H9 (cell line): ENCODE measurements around the gene ANKRD13B. TPM values are rescaled to one million over a fixed set of nuclear protein-coding genes. Genes with fewer than 3 reads are reported as not detected.

Source experiments
- DNase-seq: peaks from one replicate; pipeline ENCODE4 v3.0.0-alpha.2; 2017
- H2AFZ ChIP-seq: one replicate; pipeline ENCODE4 v1.6.1; 2013; ENCODE audit warnings: mild to moderate bottlenecking, low read length, control low read depth, moderate library complexity
- H2AK5ac ChIP-seq: 2 replicates; pipeline ENCODE4 v1.6.1; 2013; ENCODE audit warnings: low read length, control low read depth, mixed read lengths; ENCODE audit not compliant: insufficient read length
- H2BK120ac ChIP-seq: one replicate; pipeline ENCODE4 v1.6.1; 2013; ENCODE audit warnings: low read depth, mild to moderate bottlenecking, low read length, control low read depth, inconsistent platforms; ENCODE audit not compliant: poor library complexity, severe bottlenecking
- H2BK12ac ChIP-seq: 2 replicates; pipeline ENCODE4 v1.6.1; 2013; ENCODE audit warnings: low read length, control low read depth, mixed read lengths, low read depth; ENCODE audit not compliant: insufficient read length
- H2BK15ac ChIP-seq: 2 replicates; pipeline ENCODE4 v1.6.1; 2013; ENCODE audit warnings: low read depth, low read length, control low read depth
- H2BK20ac ChIP-seq: one replicate; pipeline ENCODE4 v1.6.1; 2013; ENCODE audit warnings: low read depth, mild to moderate bottlenecking, low read length, control low read depth, inconsistent platforms; ENCODE audit not compliant: poor library complexity, severe bottlenecking
- H2BK5ac ChIP-seq: 2 replicates; pipeline ENCODE4 v1.6.1; 2013; ENCODE audit warnings: low read length, control low read depth, mixed read lengths; ENCODE audit not compliant: insufficient read length
- H3K14ac ChIP-seq: 2 replicates; pipeline ENCODE4 v1.6.1; 2013; ENCODE audit warnings: low read length, control low read depth; ENCODE audit not compliant: insufficient read depth
- H3K18ac ChIP-seq: 2 replicates; pipeline ENCODE4 v1.6.1; 2013; ENCODE audit warnings: low read depth, mild to moderate bottlenecking, mixed read lengths, low read length, control low read depth; ENCODE audit not compliant: insufficient read length
- H3K23ac ChIP-seq: 2 replicates; pipeline ENCODE4 v1.6.1; 2013; ENCODE audit warnings: low read length, control low read depth, mixed read lengths, low read depth; ENCODE audit not compliant: insufficient read length
- H3K23me2 ChIP-seq: 2 replicates; pipeline ENCODE4 v1.6.1; 2013; ENCODE audit warnings: low read depth, mild to moderate bottlenecking, mixed read lengths, low read length, control low read depth; ENCODE audit not compliant: insufficient read length, poor library complexity, severe bottlenecking
- H3K27ac ChIP-seq: 2 replicates; pipeline ENCODE4 v1.5.1; 2013; ENCODE audit warnings: low read length, control low read depth, mixed read lengths, low read depth; ENCODE audit not compliant: insufficient read length
- H3K27me3 ChIP-seq: 2 replicates; pipeline ENCODE4 v1.6.1; 2013; ENCODE audit warnings: low read length, control low read depth, inconsistent platforms; ENCODE audit not compliant: insufficient read depth
- H3K4ac ChIP-seq: 2 replicates; pipeline ENCODE4 v1.6.1; 2013; ENCODE audit warnings: low read depth, mild to moderate bottlenecking, control low read depth, inconsistent platforms, low read length, moderate library complexity
- H3K4me1 ChIP-seq: 2 replicates; pipeline ENCODE4 v1.6.1; 2013; ENCODE audit warnings: low read length, control low read depth, inconsistent platforms; ENCODE audit not compliant: insufficient read depth
- H3K4me2 ChIP-seq: 2 replicates; pipeline ENCODE4 v1.6.1; 2013; ENCODE audit warnings: low read length, control low read depth, mixed read lengths; ENCODE audit not compliant: insufficient read length, insufficient read depth
- H3K56ac ChIP-seq: 2 replicates; pipeline ENCODE4 v1.6.1; 2013; ENCODE audit warnings: low read depth, mild to moderate bottlenecking, mixed read lengths, low read length, control low read depth; ENCODE audit not compliant: insufficient read length
- H3K79me1 ChIP-seq: 2 replicates; pipeline ENCODE4 v1.6.1; 2013; ENCODE audit warnings: low read depth, mild to moderate bottlenecking, moderate library complexity, low read length, control low read depth, inconsistent platforms; ENCODE audit not compliant: insufficient read depth, poor library complexity, severe bottlenecking
- H3K79me2 ChIP-seq: 2 replicates; pipeline ENCODE4 v1.6.1; 2013; ENCODE audit warnings: low read length, control low read depth, inconsistent platforms; ENCODE audit not compliant: insufficient read depth
- H3K9ac ChIP-seq: 2 replicates; pipeline ENCODE4 v1.6.1; 2013; ENCODE audit warnings: low read length, control low read depth, mixed read lengths; ENCODE audit not compliant: insufficient read length; ENCODE audit errors: extremely low read depth
- H3K9me3 ChIP-seq: one replicate; pipeline ENCODE4 v1.6.1; 2013; ENCODE audit warnings: low read depth, low read length, inconsistent platforms; ENCODE audit not compliant: control insufficient read depth
- H3T11ph ChIP-seq: one replicate; pipeline ENCODE4 v1.6.1; 2013; ENCODE audit warnings: mild to moderate bottlenecking, low read length, control low read depth, inconsistent platforms
- H4K20me1 ChIP-seq: one replicate; pipeline ENCODE4 v1.6.1; 2013; ENCODE audit not compliant: control insufficient read depth, insufficient read length, insufficient read depth
- H4K5ac ChIP-seq: 2 replicates; pipeline ENCODE4 v1.6.1; 2013; ENCODE audit warnings: low read depth, mild to moderate bottlenecking, mixed read lengths, low read length, control low read depth; ENCODE audit not compliant: insufficient read length
- H4K8ac ChIP-seq: replicated peaks from 2 replicates; pipeline ENCODE4 v1.6.1; 2013; ENCODE audit warnings: low read length, control low read depth, mixed read lengths, low read depth; ENCODE audit not compliant: insufficient read length
- H4K91ac ChIP-seq: 2 replicates; pipeline ENCODE4 v1.6.1; 2013; ENCODE audit warnings: low read depth, mild to moderate bottlenecking, moderate library complexity, mixed read lengths, low read length, control low read depth; ENCODE audit not compliant: insufficient read length
- H3K27ac Mint-ChIP-seq, 3 experiments: 2 replicates in 2 of 3; 3 replicates in 1 of 3; pipeline ENCODE4 v1.8.0; 2020 to 2021; ENCODE audit warnings: mixed read lengths in 3 of 3, mild to moderate bottlenecking in 1 of 3, moderate library complexity in 1 of 3
- H3K27me3 Mint-ChIP-seq: 2 replicates; pipeline ENCODE4 v1.8.0; 2021; ENCODE audit warnings: low read depth, mild to moderate bottlenecking, moderate library complexity, mixed read lengths
- H3K36me3 Mint-ChIP-seq, 3 experiments: 2 replicates in 2 of 3; 3 replicates in 1 of 3; pipeline ENCODE4 v1.8.0; 2020 to 2021; ENCODE audit warnings: low read depth in 3 of 3, mixed read lengths in 3 of 3; ENCODE audit not compliant: insufficient read depth in 1 of 3
- H3K4me1 Mint-ChIP-seq, 2 experiments: 2 replicates each; pipeline ENCODE4 v1.8.0; 2020; ENCODE audit warnings: mixed read lengths in 2 of 2
- H3K4me3 Mint-ChIP-seq, 2 experiments: 2 replicates in 1 of 2; 3 replicates in 1 of 2; pipeline ENCODE4 v1.8.0; 2020 to 2021; ENCODE audit warnings: mild to moderate bottlenecking in 2 of 2, mixed read lengths in 2 of 2, moderate library complexity in 1 of 2
- H3K9me3 Mint-ChIP-seq, 2 experiments: 2 replicates in 1 of 2; 3 replicates in 1 of 2; pipeline ENCODE4 v1.8.0; 2020; ENCODE audit warnings: mild to moderate bottlenecking in 2 of 2, mixed read lengths in 2 of 2, moderate library complexity in 1 of 2
- CTCF ChIP-seq: fragments of 200-600 bp; sonication (generic); conservative IDR thresholded peaks from 3 replicates; pipeline ENCODE4 v1.8.0; 2021; ENCODE audit warnings: antibody characterized with exemption, mild to moderate bottlenecking
- WGBS: extraction: QIAGEN DNeasy Blood & Tissue Kit; methylation state at CpG from one replicate; pipeline ENCODE4 v1.1.7; 2013; ENCODE audit warnings: missing lambda C conversion rate, low lambda C conversion rate, mixed read lengths; ENCODE audit not compliant: insufficient read length; ENCODE audit errors: extremely low coverage; 5-methylcytosine and 5-hydroxymethylcytosine counted together
- total RNA-seq: library from RNA; stranded (reverse); gene quantifications from 2 replicates; pipeline ENCODE4 v1.2.1, GENCODE V29; 2021

ANKRD13B gene
- total RNA-seq, 1 experiment from 2014 or later: 24.2 TPM

- H3K27ac Mint-ChIP-seq: no peak overlapping the region; a peak in 1 of 7 replicates
- H2AK5ac ChIP-seq: no peak overlapping the region
- no peak overlapping the region for H4K8ac ChIP-seq
- no peak overlapping the region for H3K18ac ChIP-seq
- no peak overlapping the region for H3K4me3 Mint-ChIP-seq
- H3K14ac ChIP-seq: no peak overlapping the region
- H3K79me2 ChIP-seq: no peaks in the 10 kb centered on the region
- H3K23me2 ChIP-seq: no peaks in the 10 kb centered on the region
- no peaks in the 10 kb centered on the region for H3K9me3 Mint-ChIP-seq
- no peak overlapping the region for H4K5ac ChIP-seq
- H2BK5ac ChIP-seq: no peak overlapping the region
- H3K9ac ChIP-seq: no peak overlapping the region
- H3K4me2 ChIP-seq: no peak overlapping the region
- H2BK12ac ChIP-seq: no peak overlapping the region
- H3K27me3 ChIP-seq: no peaks in the 10 kb centered on the region
- H4K20me1 ChIP-seq: no peaks in the 10 kb centered on the region
- no peak overlapping the region for H2BK120ac ChIP-seq
- DNase-seq: no peak
- no peak overlapping the region for H3K27ac ChIP-seq
- no peak overlapping the region for H2BK15ac ChIP-seq
- no peaks in the 10 kb centered on the region for H3K9me3 ChIP-seq
- peaks cover 6 to 10% (median 9%) of the 10 kb centered on the region in 3 experiments for H3K36me3 Mint-ChIP-seq
- H3K56ac ChIP-seq: no peak overlapping the region
- H3K4ac ChIP-seq: no peak overlapping the region
- H3K4me1 Mint-ChIP-seq: peaks cover 7 to 8% of the 10 kb centered on the region in 2 experiments
- TF ChIP-seq CTCF: no peak
- H3K27me3 Mint-ChIP-seq: no peaks in the 10 kb centered on the region
- no peak overlapping the region for H2BK20ac ChIP-seq
- no peak overlapping the region for H3T11ph ChIP-seq
- WGBS: no CpG with 5 or more reads among the region's 6 CpGs
- H3K4me1 ChIP-seq: no peaks in the 10 kb centered on the region
- no peaks in the 10 kb centered on the region for H3K79me1 ChIP-seq
- H4K91ac ChIP-seq: no peak overlapping the region
- H2AFZ ChIP-seq: no peak overlapping the region
- no peak overlapping the region for H3K23ac ChIP-seq
Measured at GRCh38 chr17:29630630-29631193, 37.8 kb downstream of the ANKRD13B start.
